ENCODE data around the gene PLCB3.

DNA sequence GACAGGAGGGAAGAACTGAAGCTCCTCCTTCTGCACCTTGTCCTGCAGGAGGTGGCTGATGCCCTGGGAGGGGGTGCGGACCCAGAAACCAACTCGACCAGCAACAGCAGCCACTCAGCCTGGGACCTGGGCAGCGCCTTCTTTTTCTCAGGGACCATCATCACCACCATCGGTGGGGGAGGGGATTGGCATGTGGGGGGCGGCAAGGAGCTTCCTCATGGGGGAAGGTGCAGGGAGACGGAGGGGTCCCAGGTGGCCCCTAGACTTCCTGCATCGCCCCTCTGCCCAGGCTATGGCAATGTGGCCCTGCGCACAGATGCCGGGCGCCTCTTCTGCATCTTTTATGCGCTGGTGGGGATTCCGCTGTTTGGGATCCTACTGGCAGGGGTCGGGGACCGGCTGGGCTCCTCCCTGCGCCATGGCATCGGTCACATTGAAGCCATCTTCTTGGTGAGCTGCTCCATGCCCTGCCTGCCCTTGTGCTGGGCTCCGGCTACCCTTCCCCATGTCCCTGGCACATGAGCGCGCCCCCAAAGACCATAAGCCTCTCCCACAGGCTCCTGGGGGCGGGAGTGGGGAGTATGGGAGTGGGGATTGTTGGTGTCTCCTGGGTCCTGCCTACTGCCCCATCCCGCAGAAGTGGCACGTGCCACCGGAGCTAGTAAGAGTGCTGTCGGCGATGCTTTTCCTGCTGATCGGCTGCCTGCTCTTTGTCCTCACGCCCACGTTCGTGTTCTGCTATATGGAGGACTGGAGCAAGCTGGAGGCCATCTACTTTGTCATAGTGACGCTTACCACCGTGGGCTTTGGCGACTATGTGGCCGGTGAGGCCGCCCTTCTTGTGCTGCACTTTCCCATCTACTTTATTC, 45.7 kb downstream of the PLCB3 start:
- no peak for TF ChIP-seq SIN3A (IDR thresholded peaks at IDR 0.05; ENCODE audit: borderline replicate concordance, insufficient read depth, low read depth, low read length)
- no peak for TF ChIP-seq CTCF (IDR thresholded peaks at IDR 0.05)

Data from Panc1 (cell line).